Measurements from ENCODE around the gene ERLIN1. TPM values are rescaled to one million over a fixed set of nuclear protein-coding genes. Genes with fewer than 3 reads are reported as not detected.

The ERLIN1 gene
- total RNA-seq, 1 donor from 2014 or later, result 35.7 TPM

GRCh38 chr10:100173035-100173434, 12.8 kb downstream of the ERLIN1 start:
- DNase-seq (ENCODE audit: extremely low read depth, low read depth, low spot score), result no peak

- no peak for DNase-seq (ENCODE audit: extremely low read depth, low read depth, low spot score)
Measured at GRCh38 chr10:100172349-100172748, 13.5 kb downstream of the ERLIN1 start.

GRCh38 chr10:100168313-100168643, 17.6 kb downstream of the ERLIN1 start:
- no peak for DNase-seq (ENCODE audit: extremely low read depth, low read depth, low spot score)

- DNase-seq (ENCODE audit: extremely low read depth, low read depth, low spot score), result no peak
Measured at GRCh38 chr10:100167553-100168312, 18.1 kb downstream of the ERLIN1 start.

- DNase-seq (ENCODE audit: extremely low read depth, low read depth, low spot score), result no peak
Measured at GRCh38 chr10:100163704-100164621, 21.9 kb downstream of the ERLIN1 start.

- DNase-seq (ENCODE audit: extremely low read depth, low read depth, low spot score), result no peak
Measured at GRCh38 chr10:100162696-100163095, 23.1 kb downstream of the ERLIN1 start.

GRCh38 chr10:100158044-100158805, 27.6 kb downstream of the ERLIN1 start:
- DNase-seq (ENCODE audit: extremely low read depth, low read depth, low spot score), result no peak

GRCh38 chr10:100157156-100157555, 28.7 kb downstream of the ERLIN1 start:
- no peak for DNase-seq (ENCODE audit: extremely low read depth, low read depth, low spot score)

GRCh38 chr10:100155936-100156335, 29.9 kb downstream of the ERLIN1 start:
- no peak for DNase-seq (ENCODE audit: extremely low read depth, low read depth, low spot score)

- no peak for DNase-seq (ENCODE audit: extremely low read depth, low read depth, low spot score)
Measured at GRCh38 chr10:100154666-100155065, 31.2 kb downstream of the ERLIN1 start.

GRCh38 chr10:100153239-100153825, 32.5 kb downstream of the ERLIN1 start:
- DNase-seq (ENCODE audit: extremely low read depth, low read depth, low spot score), result no peak

- no peak for DNase-seq (ENCODE audit: extremely low read depth, low read depth, low spot score)
Measured at GRCh38 chr10:100151723-100152300, 34.0 kb downstream of the ERLIN1 start.

GRCh38 chr10:100148353-100149211, 37.2 kb downstream of the ERLIN1 start:
- DNase-seq (ENCODE audit: extremely low read depth, low read depth, low spot score), result no peak

- no peak for DNase-seq (ENCODE audit: extremely low read depth, low read depth, low spot score)
Measured at GRCh38 chr10:100146875-100147650, 38.8 kb downstream of the ERLIN1 start.

GRCh38 chr10:100146398-100146797, 39.4 kb downstream of the ERLIN1 start:
- DNase-seq (ENCODE audit: extremely low read depth, low read depth, low spot score), result no peak

GRCh38 chr10:100143756-100144155, 42.1 kb downstream of the ERLIN1 start:
- no peak for DNase-seq (ENCODE audit: extremely low read depth, low read depth, low spot score)

- DNase-seq (ENCODE audit: extremely low read depth, low read depth, low spot score), result no peak
Measured at GRCh38 chr10:100141446-100142087, 44.3 kb downstream of the ERLIN1 start.

- DNase-seq (ENCODE audit: extremely low read depth, low read depth, low spot score), result no peak
Measured at GRCh38 chr10:100140070-100140469, 45.8 kb downstream of the ERLIN1 start.

Measured in glomerular endothelial cell (primary cell).